HepG2 (cell line): ENCODE measurements around the gene SYS1. TPM values are rescaled to one million over a fixed set of nuclear protein-coding genes. Genes with fewer than 3 reads are reported as not detected.
A peak's percentile ranks its signal among the peaks of the same experiment; 100 is the strongest.

Experiments
- ASH2L ChIP-seq: fragments of 300-600, 200-600 bp; sonication (generic); IDR thresholded peaks from 2 replicates; pipeline ENCODE4 v1.7.0; 2017; ENCODE audit warnings: low read depth, mild to moderate bottlenecking, moderate library complexity, mixed read lengths, low read length; ENCODE audit not compliant: insufficient read length
- DZIP1 ChIP-seq: sonication (generic); formaldehyde crosslinking; IDR thresholded peaks from 2 replicates; pipeline ENCODE4 v1.5.0; 2020; ENCODE audit warnings: mild to moderate bottlenecking, missing genetic modification reagents
- FOSL2 ChIP-seq: sonication (generic); formaldehyde crosslinking; IDR thresholded peaks from 2 replicates; pipeline ENCODE4 v1.4.0; 2020; ENCODE audit warnings: missing genetic modification reagents
- FOXO4 ChIP-seq: sonication (generic); formaldehyde crosslinking; conservative IDR thresholded peaks from 2 replicates; pipeline ENCODE4 v1.8.1; 2023; ENCODE audit warnings: missing genetic modification reagents
- HCFC1 ChIP-seq: fragments of 150-350 bp; IDR thresholded peaks from 2 replicates; pipeline ENCODE4 v1.6.1; 2014; ENCODE audit warnings: low read depth, low read length
- HNF1B ChIP-seq: sonication (generic); formaldehyde crosslinking; IDR thresholded peaks from 2 replicates; pipeline ENCODE4 v1.5.1; 2020; ENCODE audit warnings: mild to moderate bottlenecking, moderate library complexity, missing genetic modification reagents
- RAD51 ChIP-seq: fragments of 450-650 bp; IDR thresholded peaks from 2 replicates; pipeline ENCODE4 v1.6.1; 2016; ENCODE audit warnings: borderline replicate concordance
- SCMH1 ChIP-seq: sonication (generic); formaldehyde crosslinking; IDR thresholded peaks from 2 replicates; pipeline ENCODE4 v1.9.0; 2021; ENCODE audit warnings: missing genetic modification reagents, mild to moderate bottlenecking, borderline replicate concordance
- SOX5 ChIP-seq: IDR thresholded peaks from 2 replicates; pipeline ENCODE4 v1.6.1; 2016; ENCODE audit warnings: borderline replicate concordance
- TARDBP ChIP-seq: sonication (generic); formaldehyde crosslinking; IDR thresholded peaks from 2 replicates; pipeline ENCODE4 v1.8.0; 2022; ENCODE audit warnings: mild to moderate bottlenecking, missing genetic modification reagents
- TOE1 ChIP-seq: sonication (generic); formaldehyde crosslinking; IDR thresholded peaks from 2 replicates; pipeline ENCODE4 v1.4.0; 2020; ENCODE audit warnings: mild to moderate bottlenecking, missing genetic modification reagents
- ZNF773 ChIP-seq: sonication (generic); formaldehyde crosslinking; IDR thresholded peaks from 2 replicates; pipeline ENCODE4 v1.4.0; 2020; ENCODE audit warnings: missing genetic modification reagents, borderline replicate concordance
- ZNF839 ChIP-seq: sonication (generic); formaldehyde crosslinking; IDR thresholded peaks from 2 replicates; pipeline ENCODE4 v1.4.0; 2020; ENCODE audit warnings: missing genetic modification reagents, mild to moderate bottlenecking, borderline replicate concordance
- polyA plus RNA-seq, 8 experiments: library from polyadenylated mRNA; depleted of rRNA in 3 of 8; stranded (reverse) in 7 of 8; unstranded in 1 of 8; fragments of >200 nt; fragmentation: Illumina TruSeq in 4 of 8; extraction: Trizol in 4 of 8; gene quantifications; 2 replicates each; pipeline versions ENCODE4 v1.2.1 to v1.2.3, GENCODE V29; 2011 to 2016; ENCODE audit warnings: low read depth in 4 of 8, missing spikeins in 1 of 8, mixed read lengths in 1 of 8; ENCODE audit not compliant: insufficient read depth in 1 of 8
- total RNA-seq, 5 experiments: library from RNA; depleted of rRNA; stranded (reverse); fragments of >200 nt; fragmentation: Illumina TruSeq; extraction: Trizol; gene quantifications; 2 replicates each; pipeline ENCODE4 v1.2.3, GENCODE V29; 2016; ENCODE audit warnings: low read depth in 1 of 5
- TF ChIP-seq, protein P1 (sequence below): sonication (generic); formaldehyde crosslinking; IDR thresholded peaks from 2 replicates; pipeline ENCODE4 v1.4.0; 2020; ENCODE audit warnings: missing genetic modification reagents, mild to moderate bottlenecking, borderline replicate concordance
- TF ChIP-seq, protein P2 (sequence below): sonication (generic); formaldehyde crosslinking; IDR thresholded peaks from 2 replicates; pipeline ENCODE4 v1.5.1; 2020; ENCODE audit warnings: mild to moderate bottlenecking, missing genetic modification reagents

Gene SYS1
- total and polyA plus RNA-seq, 2 of the 13 experiments (the other 11 are each of a cell fraction or from before 2014, with no cell fraction given): 38.3 to 65.6 TPM

DNA sequence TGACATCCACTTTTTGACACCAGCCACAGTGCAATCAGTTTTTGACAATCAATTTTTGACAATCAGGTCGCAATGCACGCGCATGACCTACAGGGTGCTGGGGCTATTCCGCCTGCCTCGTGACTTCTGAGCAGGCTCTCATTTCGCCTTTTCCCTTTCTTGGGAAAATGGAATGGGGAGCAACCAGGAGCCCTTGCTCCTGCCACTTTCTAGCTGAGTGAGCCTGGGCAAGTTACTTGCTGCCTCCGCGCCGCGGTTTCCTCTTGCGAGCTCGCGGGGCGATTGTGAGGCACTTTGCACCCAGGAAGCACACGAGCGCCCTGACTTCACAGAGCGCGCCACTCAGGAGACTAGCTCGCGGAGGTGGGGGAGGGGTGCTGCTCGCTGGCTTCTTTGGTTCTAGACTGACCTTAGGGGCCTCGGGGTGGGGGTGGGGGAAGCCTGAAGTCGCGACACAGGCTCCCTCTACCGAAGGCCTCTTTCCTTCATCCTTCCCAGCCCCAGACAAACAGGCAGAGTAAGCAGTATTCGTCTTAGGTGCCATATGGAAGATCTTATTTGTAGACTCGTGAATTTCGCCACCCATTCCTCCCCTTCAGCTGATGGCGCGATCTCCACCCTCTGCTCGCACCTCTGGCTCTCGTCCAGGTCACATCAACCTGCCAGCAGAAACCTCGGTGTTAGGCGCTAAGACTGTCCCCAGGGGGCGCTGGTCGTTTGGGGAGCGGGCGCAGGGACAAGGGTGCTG is 10.6 kb downstream of the SYS1 start (continued):
- TF ChIP-seq SOX5 (CRISPR knock-in tag) (peak; percentile 43; the same call in 1 of the 2 replicates), FOXO4 (no peak), TARDBP (0 out of 2 replicates have a peak, but pooled peaks have one; percentile 29), ZNF839 (peak; percentile 1; the same call in 1 of the 2 replicates), HCFC1 (0 out of 2 replicates have a peak, but pooled peaks have one; percentile 30), ASH2L (peak; percentile 30), FOSL2 (CRISPR knock-in tag) (peak; percentile 44; the same call in 1 of the 2 replicates), ZNF773 (no peak), TOE1 (peak; percentile 55; the same call in 1 of the 2 replicates), RAD51 (no peak), SCMH1 (CRISPR knock-in tag) (no peak), HNF1B (CRISPR knock-in tag) (peak; percentile 74), DZIP1 (CRISPR knock-in tag) (0 out of 2 replicates have a peak, but pooled peaks have one; percentile 37)
- TF ChIP-seq, protein P1, sequence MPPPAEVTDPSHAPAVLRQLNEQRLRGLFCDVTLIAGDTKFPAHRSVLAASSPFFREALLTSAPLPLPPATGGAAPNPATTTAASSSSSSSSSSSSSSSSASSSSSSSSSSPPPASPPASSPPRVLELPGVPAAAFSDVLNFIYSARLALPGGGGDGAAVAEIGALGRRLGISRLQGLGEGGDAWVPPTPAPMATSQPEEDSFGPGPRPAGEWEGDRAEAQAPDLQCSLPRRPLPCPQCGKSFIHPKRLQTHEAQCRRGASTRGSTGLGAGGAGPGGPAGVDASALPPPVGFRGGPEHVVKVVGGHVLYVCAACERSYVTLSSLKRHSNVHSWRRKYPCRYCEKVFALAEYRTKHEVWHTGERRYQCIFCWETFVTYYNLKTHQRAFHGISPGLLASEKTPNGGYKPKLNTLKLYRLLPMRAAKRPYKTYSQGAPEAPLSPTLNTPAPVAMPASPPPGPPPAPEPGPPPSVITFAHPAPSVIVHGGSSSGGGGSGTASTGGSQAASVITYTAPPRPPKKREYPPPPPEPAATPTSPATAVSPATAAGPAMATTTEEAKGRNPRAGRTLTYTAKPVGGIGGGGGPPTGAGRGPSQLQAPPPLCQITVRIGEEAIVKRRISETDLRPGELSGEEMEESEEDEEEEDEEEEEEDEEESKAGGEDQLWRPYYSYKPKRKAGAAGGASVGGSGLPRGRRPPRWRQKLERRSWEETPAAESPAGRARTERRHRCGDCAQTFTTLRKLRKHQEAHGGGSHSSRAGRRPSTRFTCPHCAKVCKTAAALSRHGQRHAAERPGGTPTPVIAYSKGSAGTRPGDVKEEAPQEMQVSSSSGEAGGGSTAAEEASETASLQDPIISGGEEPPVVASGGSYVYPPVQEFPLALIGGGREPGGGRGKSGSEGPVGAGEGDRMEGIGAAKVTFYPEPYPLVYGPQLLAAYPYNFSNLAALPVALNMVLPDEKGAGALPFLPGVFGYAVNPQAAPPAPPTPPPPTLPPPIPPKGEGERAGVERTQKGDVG (CRISPR knock-in tag): no peak
- TF ChIP-seq, protein P2, sequence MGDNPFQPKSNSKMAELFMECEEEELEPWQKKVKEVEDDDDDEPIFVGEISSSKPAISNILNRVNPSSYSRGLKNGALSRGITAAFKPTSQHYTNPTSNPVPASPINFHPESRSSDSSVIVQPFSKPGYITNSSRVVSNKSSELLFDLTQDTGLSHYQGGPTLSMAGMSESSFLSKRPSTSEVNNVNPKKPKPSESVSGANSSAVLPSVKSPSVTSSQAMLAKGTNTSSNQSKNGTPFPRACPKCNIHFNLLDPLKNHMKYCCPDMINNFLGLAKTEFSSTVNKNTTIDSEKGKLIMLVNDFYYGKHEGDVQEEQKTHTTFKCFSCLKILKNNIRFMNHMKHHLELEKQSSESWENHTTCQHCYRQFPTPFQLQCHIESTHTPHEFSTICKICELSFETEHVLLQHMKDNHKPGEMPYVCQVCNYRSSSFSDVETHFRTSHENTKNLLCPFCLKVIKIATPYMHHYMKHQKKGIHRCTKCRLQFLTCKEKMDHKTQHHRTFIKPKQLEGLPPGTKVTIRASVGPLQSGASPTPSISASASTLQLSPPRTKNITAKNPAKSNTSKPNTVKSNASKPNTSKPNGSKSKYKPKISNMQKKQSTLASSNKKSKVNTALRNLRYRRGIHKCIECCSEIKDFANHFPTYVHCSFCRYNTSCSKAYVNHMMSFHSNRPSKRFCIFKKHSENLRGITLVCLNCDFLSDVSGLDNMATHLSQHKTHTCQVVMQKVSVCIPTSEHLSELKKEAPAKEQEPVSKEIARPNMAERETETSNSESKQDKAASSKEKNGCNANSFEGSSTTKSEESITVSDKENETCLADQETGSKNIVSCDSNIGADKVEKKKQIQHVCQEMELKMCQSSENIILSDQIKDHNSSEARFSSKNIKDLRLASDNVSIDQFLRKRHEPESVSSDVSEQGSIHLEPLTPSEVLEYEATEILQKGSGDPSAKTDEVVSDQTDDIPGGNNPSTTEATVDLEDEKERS (CRISPR knock-in tag): 0 out of 2 replicates have a peak, but pooled peaks have one; percentile 47
